Measurements from ENCODE around the gene GABPA.
"Not testable (repeated sequence)": the region's sequence is repeated elsewhere in the genome, so short reads cannot be mapped to it uniquely, and the experiment has no call there.

GABPA gene

DNA sequence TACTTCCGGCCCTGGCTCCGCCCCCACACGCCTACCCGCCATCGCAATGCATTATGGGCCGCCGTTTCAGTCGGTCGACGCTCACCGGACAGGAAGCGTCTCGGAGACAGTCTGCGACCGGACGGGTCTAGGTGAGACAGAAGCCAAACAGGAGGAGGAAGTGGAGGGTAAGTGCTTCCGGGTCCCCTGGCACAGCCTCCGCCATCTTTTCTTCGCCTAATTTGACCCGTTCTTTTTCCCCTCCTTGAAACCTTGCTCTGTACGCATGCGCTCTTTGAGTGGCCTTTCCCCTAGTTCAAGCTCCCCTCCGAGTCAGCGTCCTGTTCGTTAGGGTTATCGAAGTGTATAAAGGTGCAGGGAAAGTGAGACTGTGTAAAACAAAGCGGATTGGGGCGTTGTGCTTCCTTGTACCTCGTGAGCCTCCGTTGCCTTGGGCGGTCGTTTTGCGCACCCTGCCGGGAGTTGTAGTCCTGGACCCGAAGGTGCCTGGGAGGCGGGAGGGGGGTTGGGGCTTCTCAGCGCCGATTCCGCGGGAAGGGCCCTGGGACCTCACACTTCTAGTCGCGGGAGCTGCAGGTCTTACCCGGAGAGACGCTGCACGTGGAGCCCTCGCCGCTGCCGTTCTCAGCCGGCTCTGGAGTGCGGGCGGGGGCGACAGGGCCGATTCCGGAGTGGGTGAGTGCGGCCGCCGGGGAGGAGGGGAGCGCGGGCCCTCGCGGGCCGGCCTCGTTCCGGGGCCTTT is at the start of gene GABPA, which contains the start of gene ATP5PF:
TSS of gene GABPA (plus strand) at position 69 of the 742 bp plus-strand sequence. CDS start 6,627 bp downstream, outside the sequence.
TSS of gene ATP5PF (minus strand) at position 1 of the 742 bp plus-strand sequence. CDS start 5,110 bp downstream, outside the sequence.
- DNase-seq: peak; percentile 97

DNA sequence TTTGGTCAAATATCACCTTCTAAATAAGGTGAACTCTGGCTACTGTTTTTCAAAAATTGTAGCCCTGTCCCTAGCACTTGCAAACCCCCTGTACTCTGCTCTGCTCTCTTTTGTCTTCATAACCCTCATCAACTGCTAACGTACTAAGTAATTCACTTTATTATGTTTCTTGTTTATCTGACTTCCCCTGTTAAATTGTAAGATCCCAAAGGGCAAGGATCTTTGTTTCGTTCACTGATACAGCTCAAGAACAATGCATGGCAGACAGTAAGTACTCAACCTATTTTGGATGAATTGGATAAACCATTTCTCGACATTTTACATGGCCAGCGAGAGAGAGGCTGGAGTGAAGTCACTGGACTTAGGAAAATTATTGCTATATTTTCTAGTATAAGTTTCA is 47.0 kb upstream of the GABPA start:
- no peak for DNase-seq

- no peak for DNase-seq
Measured at GRCh38 chr21:25688275-25689155, 46.3 kb upstream of the GABPA start.

GRCh38 chr21:25689226-25689625 is 45.5 kb upstream of the GABPA start:
- no peak for DNase-seq

DNA sequence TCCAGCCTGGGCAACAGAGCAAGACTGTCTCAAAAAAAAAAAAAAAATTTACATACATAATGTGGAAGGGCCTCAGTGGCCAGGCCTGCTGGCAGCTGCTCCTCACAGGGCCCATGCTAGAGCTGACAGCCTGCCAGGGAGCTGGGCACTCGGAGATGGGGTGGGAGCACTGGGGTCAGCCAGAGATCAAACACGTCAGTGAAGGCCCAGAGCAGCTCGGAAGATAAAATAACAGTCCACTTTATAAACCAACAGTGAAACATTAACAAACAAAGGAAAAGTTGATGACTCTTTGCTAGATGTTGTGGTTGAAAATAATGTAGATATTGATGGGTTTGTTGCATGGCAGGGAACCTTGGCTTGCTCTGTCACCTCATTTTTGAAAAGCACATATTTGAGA is 42.8 kb upstream of the GABPA start:
- DNase-seq: no peak

- not testable (repeated sequence) for DNase-seq
Measured at GRCh38 chr21:25695461-25695860, 39.3 kb upstream of the GABPA start.

DNA sequence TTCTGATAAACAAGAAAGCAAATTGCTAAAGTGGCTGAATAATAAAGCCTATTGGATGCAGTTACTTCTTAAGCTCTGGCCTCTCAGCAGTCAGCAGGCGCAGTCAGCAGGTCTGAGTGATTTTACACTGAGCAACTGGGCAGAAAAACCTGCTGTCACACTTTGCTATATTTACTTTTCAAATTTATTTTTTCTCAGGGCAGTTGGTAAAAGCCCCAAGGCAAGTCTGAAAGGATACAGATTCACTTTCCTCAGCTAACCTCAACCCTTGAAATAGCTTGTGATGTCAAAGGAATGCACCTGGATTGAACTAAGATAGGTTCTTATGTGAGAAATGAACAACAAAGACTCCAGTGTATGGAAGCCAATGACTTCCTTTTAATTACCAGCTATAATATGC is 34.0 kb upstream of the GABPA start:
- no peak for DNase-seq

DNA sequence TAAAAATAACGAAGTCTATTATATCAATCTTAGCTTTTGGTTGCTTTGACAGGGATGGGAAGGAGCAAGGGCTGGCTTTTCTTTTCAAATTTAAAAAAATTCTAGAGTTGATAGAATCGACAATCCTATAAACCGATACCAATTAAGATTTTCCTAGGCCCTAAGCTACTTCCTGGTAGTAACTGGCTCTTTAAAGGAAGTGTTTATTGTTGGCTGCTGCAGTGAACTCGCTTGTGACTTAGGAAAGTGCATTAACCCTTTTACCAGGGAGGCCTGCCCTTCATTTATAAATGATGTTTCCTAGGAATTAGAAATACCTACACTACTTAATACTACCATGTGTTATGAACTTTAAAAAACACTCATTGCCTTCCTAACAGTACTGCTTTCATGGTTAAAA is 33.2 kb upstream of the GABPA start:
- DNase-seq: no peak

DNA sequence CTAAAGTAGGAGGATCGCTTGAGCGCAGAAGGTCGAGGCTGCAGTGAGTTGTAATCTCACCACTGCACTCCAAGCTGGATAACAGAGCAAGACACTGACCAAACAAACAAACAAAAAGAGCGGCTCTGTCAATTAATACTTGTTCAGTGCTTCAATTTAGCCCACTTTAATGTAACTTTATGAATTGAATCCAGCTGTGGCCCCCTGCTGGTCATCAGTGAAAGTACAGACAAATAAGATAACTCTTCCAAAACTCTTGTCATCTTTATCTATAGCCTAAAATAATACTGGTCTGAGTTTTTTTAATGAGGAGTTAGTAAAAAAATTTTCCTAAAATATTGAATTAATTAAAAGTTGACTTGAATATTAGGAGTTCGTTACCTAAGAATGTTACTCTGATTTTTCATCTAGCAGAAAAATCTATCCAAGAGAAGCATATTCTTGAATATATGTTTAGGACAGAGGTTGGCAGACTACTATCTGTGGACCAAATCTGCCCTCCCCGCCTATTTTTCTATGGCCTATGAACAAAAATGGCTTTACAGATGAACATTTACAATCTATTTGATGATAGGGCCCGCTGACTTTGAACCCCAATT is 26.2 kb upstream of the GABPA start:
- DNase-seq: peak; percentile 13 to 23

DNA sequence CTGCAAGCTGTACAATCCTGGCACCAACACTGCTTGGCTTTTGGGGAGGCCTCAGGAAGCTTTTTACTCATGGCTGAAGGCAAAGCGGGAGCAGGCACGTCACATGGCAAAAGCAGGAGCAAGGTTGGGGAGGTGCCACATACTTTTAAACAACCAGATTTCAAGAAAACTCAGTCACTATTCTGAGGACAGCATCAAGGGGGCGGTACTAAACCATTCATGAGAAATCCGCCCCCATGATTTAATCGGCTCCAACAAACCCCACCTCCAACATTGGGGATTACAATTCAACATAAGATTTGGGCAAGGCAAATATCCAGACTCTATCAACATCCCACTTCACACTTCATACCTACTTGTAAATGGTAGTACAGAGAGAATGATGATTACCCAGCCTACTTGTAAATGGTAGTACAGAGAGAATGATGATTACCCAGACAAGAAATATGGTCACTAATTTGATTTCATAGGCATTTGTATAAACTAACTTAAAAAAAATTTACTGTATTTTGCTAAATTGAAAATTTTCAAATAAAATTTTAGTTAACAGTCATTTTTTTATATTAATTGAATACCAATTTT is 25.0 kb upstream of the GABPA start:
- DNase-seq: no peak

DNA sequence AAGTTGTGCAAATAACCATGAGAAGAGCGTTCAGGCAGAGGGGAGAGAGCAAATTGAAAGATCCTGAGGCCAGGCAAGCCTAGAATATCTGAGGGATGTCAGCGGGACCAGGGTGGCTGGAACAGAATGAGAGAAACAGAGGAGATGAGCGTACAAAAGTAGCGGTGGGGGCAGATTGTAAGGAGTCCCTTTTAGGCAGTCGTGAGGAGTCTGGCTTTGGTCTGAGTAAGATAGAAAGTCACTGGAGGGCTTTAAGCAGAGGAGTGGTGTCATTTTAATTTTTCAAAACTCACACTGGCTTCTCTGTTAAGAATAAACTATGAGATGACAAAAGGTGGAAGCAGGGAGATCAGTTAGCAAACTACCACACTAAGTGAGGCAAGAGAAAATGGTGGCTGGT is 24.2 kb upstream of the GABPA start:
- DNase-seq: no peak

DNA sequence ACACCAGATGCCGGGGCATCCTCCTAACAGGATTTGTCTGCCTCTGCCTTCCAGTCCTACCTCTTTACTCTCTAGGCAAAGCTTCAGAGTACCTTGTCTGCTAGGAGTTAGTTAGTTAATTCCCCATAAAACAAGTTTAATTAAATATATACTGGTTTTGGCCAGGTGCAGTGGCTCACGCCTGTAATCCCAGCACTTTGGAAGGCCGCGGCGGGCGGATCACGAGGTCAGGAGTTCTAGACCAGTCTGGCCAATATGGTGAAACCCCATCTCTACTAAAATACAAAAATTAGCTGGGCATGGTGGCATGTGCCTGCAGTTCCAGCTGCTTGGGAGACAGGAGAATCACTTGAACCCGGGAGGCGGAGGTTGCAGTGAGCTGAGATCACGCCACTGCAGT is 20.7 kb upstream of the GABPA start:
- DNase-seq: not testable (repeated sequence)

- no peak for DNase-seq
Measured at GRCh38 chr21:25717491-25718147, 17.2 kb upstream of the GABPA start.

GRCh38 chr21:25721987-25722386 is 12.8 kb upstream of the GABPA start:
- no peak for DNase-seq

DNA sequence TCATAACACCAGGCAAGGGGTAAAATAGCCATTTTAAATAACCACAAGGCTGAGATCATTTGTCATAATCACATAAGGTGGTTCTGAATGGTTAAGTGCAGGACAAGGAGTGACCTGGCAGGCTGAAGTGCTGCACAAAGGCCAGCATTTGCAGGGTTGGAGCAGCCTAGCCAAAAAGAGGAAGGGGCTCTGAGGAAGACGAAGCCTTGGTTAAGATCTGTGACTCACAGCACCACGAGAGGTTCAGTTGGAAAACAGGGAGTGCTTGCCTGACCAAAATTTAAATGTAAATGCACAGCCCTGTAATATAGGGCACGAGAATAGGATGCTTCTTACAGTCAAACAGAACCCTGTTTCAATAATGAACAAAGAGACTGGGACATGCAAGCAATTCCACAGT is 12.1 kb upstream of the GABPA start:
- no peak for DNase-seq

GRCh38 chr21:25732091-25732760 is 2.5 kb upstream of the GABPA start:
- no peak for DNase-seq

DNA sequence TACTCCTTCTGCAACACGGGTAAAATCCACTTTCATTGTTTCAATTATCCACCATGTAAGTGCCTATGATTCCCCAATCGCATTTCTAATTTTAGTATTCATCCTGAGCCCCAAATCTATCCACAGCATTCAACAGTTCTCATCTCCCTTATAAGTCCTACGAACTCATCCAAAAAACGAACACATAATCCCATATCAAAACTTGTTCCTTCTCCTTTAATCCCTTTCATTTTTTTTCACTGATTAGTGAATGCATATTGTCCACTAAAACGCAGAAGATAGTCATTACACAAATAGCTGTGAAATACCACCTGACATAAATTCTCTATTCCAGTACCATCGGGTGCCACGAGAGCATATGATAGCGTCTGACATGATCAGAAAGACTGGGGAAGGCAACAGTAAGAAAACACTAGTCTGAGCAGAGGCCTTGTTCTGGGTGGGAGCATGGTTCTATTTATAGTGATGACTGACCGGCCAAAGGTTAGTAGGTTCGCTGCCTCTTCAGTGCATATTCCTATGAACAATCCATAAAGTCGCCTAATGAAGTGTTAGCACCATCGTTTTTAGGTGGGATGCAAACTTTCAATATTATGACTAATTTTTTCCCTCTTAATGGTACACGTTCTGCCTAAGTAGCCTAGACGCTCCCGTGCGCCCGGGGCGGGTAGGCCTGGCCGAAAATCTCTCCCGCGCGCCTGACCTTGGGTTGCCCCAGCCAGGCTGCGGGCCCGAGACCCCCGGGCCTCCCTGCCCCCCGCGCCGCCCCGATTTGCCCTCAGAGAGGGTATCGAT is 716 bp upstream of the GABPA start:
- peak; percentile 34 to 37 for DNase-seq

DNA sequence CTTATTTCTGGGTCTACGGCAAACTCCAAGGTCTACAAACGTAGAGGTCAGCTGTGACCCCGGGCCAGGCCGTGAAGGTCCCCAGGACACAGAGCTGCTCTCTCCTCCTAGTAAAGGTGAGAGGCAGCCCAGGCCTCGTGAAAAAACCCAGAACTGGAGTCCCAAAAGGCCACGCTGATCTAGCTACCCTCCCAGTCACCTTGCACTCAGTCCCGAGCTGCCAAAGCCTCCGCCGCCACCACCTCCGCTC is 193 bp upstream of the GABPA start:
- no peak for DNase-seq

DNA sequence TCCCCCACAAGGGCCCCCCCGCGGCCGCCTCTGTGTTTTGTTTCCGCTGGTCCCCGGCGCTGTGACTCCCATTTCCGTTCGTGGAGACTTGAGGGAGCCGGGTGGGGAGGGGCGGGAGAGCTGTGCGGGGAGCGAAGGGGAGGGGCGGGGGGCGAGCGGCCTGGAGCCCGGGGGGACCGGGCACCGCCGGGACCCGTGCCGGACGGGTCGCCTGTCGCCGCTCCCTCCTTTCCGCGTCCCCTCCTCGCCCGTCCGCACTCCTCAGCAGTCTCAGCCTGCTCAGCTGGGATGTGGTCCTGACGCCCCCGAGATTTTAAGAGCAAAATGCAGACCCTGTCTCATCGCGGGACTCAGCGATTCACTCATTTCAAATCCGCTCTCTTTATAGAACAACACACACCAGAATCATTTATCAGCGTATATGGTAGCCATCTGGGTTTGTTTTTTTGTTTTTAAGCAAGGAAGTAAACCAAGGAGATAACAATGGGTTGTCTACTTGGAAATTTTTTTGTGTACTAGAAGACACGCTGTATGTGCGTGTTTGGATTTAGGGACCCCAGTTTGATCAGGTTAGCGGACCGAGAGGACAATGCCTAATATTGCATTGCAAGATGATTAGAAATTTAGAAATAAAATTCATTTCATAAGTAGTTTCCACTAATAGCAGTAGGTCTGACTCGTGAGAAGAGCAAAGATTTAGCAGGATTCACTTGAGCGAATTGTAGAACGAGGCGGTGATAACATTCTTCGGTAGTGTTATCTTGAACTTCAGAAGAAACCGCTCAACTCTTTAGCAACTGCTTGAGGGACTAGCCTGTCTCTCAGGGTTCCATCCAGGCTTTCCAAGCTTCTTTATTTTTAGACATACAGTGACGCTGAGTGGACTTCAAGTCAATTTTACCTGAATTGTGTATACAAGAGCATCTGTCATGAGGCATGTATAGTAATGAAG is 1.1 kb downstream of the GABPA start:
- peak; percentile 66 to 76 for DNase-seq

DNA sequence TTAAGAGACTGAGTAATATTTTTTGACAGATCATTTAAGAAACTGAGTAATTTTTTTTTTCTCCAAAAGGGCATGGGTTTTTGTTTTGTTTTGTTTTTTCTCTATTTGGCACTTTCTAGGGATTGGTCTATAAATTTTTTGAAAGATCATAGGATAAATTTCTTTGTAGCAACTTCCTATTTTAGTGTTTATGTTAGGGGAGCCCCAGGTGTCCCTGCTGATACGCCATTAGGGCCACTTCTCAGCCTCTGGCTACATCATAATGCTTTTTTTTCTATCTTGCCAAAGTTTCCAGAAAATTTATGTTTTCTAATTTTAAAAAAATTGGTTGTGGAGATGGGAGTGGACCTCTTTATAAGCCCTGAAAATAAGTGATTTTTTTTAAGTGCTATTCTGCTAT is 2.6 kb downstream of the GABPA start:
- no peak for DNase-seq
